PFSK-1 (cell line): ENCODE data around the gene MED27.

Source experiments
- POLR2AphosphoS5 ChIP-seq: IDR thresholded peaks from 2 replicates; pipeline ENCODE4 v1.6.1; 2012; ENCODE audit warnings: low read depth, mild to moderate bottlenecking, control low read depth, low read length, moderate library complexity
- SIN3A ChIP-seq: IDR thresholded peaks from 2 replicates; pipeline ENCODE4 v1.6.1; 2012; ENCODE audit warnings: mild to moderate bottlenecking, low read length, moderate library complexity, borderline replicate concordance; ENCODE audit not compliant: insufficient read depth
- TF ChIP-seq, protein P1 (sequence below), 2 experiments: IDR thresholded peaks; 2 replicates each; pipeline versions ENCODE4 v1.6.1 to v1.8.0; 2011 to 2012; ENCODE audit warnings: low read depth in 2 of 2, low read length in 2 of 2, control low read depth in 1 of 2, inconsistent platforms in 1 of 2, mild to moderate bottlenecking in 1 of 2, moderate library complexity in 1 of 2; ENCODE audit not compliant: insufficient read depth in 1 of 2

DNA sequence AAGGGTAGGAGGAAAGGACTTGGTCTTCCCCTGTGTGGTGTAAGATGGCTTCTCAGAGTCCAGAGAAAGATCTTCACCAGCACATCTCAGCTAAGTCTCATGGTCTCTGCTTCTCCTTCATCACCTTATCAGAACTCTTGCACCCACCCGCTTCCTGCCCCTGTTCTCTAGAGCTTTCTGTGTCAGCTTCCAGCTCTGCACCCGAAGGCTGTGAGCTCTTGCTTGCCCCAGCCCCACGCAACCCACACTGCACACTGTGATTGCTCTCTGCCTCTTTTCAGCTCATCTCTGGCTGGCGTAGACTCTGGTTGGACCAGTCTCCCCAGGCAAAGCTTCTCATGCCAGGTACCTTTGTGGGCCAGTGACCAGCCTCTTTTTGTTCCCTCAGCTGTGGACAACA, 246.6 kb downstream of the MED27 start:
- TF ChIP-seq, protein P1, sequence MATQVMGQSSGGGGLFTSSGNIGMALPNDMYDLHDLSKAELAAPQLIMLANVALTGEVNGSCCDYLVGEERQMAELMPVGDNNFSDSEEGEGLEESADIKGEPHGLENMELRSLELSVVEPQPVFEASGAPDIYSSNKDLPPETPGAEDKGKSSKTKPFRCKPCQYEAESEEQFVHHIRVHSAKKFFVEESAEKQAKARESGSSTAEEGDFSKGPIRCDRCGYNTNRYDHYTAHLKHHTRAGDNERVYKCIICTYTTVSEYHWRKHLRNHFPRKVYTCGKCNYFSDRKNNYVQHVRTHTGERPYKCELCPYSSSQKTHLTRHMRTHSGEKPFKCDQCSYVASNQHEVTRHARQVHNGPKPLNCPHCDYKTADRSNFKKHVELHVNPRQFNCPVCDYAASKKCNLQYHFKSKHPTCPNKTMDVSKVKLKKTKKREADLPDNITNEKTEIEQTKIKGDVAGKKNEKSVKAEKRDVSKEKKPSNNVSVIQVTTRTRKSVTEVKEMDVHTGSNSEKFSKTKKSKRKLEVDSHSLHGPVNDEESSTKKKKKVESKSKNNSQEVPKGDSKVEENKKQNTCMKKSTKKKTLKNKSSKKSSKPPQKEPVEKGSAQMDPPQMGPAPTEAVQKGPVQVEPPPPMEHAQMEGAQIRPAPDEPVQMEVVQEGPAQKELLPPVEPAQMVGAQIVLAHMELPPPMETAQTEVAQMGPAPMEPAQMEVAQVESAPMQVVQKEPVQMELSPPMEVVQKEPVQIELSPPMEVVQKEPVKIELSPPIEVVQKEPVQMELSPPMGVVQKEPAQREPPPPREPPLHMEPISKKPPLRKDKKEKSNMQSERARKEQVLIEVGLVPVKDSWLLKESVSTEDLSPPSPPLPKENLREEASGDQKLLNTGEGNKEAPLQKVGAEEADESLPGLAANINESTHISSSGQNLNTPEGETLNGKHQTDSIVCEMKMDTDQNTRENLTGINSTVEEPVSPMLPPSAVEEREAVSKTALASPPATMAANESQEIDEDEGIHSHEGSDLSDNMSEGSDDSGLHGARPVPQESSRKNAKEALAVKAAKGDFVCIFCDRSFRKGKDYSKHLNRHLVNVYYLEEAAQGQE (IDR thresholded peaks at IDR 0.05; ENCODE audit: insufficient read depth in 1 of 2, low read depth in 2 of 2, low read length in 2 of 2) = no peak
- no peak for TF ChIP-seq POLR2AphosphoS5
- no peak for TF ChIP-seq SIN3A
